ENCODE results near the gene ATP5MC3. TPM values are rescaled to one million over a fixed set of nuclear protein-coding genes. Genes with fewer than 3 reads are reported as not detected.

The ATP5MC3 gene
- polyA plus RNA-seq, 1 donor from 2014 or later: 310 TPM

- Mint-ChIP-seq H3K4me1 (peaks cover 14 to 34% (median 24%) of the 10 kb centered on the region in 3 donors), H3K4me3 (peak overlapping the region in 1 of 4 donors; percentile 42), H3K27ac (no peak overlapping the region)
Measured at GRCh38 chr2:175154661-175155082, 26.8 kb downstream of the ATP5MC3 start.

GRCh38 chr2:175152242-175152641 is 29.3 kb downstream of the ATP5MC3 start:
- Mint-ChIP-seq H3K27me3 (no peaks in the 10 kb centered on the region), H3K4me1 (peaks cover 16 to 34% (median 32%) of the 10 kb centered on the region in 3 donors), H3K4me3 (no peak overlapping the region), H3K36me3 (peaks cover 4% of the 10 kb centered on the region), H3K27ac (no peak overlapping the region), H3K9me3 (no peaks in the 10 kb centered on the region)

More at GRCh38 chr2:175154661-175155082, 26.8 kb downstream of the ATP5MC3 start:
- H3K36me3 Mint-ChIP-seq: peaks cover 4% of the 10 kb centered on the region
- no peaks in the 10 kb centered on the region for H3K9me3 Mint-ChIP-seq
- no peaks in the 10 kb centered on the region for H3K27me3 Mint-ChIP-seq

DNA sequence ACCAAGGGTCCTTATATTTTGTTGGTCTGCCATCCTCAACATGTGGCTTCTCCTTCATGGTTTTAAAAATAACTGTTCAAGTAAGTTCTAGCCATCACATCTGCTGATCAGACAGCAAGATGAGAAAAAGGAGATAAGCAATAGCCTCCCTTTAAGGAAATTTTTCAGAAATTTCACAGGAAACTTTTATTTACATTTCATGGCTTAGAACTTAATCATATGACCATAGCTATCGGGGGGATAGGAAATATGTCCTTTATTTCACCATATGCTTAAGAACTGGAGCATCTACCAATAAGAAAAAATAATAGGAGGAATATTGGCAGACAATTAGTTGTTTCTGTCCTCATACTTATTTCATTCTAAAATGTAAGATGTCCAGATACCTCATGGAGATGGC is 29.7 kb downstream of the ATP5MC3 start:
- Mint-ChIP-seq H3K27ac (no peak overlapping the region), H3K4me3 (no peak overlapping the region), H3K9me3 (no peaks in the 10 kb centered on the region), H3K36me3 (peaks cover 4% of the 10 kb centered on the region), H3K4me1 (peaks cover 14 to 31% (median 27%) of the 10 kb centered on the region in 3 donors), H3K27me3 (no peaks in the 10 kb centered on the region)

DNA sequence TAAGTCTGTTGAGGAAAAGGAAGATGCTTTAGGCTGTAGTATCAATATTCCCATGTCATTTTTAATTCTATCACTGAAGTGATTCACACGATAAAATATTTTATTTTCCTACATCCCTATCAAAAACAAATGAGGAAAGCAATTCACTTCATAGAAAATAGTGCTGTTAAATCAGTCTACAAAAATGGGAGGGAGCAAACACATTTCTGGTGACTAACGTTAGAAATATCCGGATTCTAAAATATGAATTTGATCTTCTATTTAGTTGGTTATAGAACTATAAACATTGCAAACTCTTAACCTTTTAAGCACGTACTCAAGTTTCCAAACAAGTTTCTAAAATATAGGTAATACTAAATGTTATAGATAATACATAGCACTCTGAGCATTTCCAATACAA is 34.3 kb downstream of the ATP5MC3 start:
- H3K27ac Mint-ChIP-seq: no peak overlapping the region
- H3K27me3 Mint-ChIP-seq: no peaks in the 10 kb centered on the region
- peaks cover 12 to 20% (median 16%) of the 10 kb centered on the region in 3 donors for H3K4me1 Mint-ChIP-seq
- no peak overlapping the region for H3K4me3 Mint-ChIP-seq
- H3K9me3 Mint-ChIP-seq: no peaks in the 10 kb centered on the region
- H3K36me3 Mint-ChIP-seq: peaks cover 8% of the 10 kb centered on the region

- peaks cover 6% of the 10 kb centered on the region for H3K36me3 Mint-ChIP-seq
- no peaks in the 10 kb centered on the region for H3K27me3 Mint-ChIP-seq
- H3K4me1 Mint-ChIP-seq: peaks cover 11 to 12% (median 12%) of the 10 kb centered on the region in 3 donors
- H3K4me3 Mint-ChIP-seq: no peak overlapping the region
- H3K9me3 Mint-ChIP-seq: no peaks in the 10 kb centered on the region
- no peak overlapping the region for H3K27ac Mint-ChIP-seq
Measured at GRCh38 chr2:175143678-175144077, 37.8 kb downstream of the ATP5MC3 start.

DNA sequence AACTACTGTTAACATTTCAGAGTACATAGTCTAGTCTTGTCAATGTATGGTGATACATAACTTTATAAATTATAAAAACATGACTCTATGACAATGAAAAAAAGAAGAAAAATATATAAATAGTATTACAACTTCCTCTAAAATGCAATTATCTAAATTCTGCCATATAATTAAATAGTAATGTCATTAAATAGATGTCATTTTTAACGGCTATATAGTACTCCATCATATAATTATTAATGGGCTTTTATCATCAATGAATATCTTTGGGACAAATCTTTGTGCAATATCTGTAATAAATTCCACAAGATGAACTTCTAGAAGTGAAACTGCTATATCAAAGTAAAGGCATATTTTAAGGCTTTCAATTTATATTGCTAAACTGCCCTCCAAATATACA is 38.3 kb downstream of the ATP5MC3 start:
- no peaks in the 10 kb centered on the region for H3K27me3 Mint-ChIP-seq
- H3K36me3 Mint-ChIP-seq: peaks cover 6% of the 10 kb centered on the region
- H3K9me3 Mint-ChIP-seq: no peaks in the 10 kb centered on the region
- H3K4me1 Mint-ChIP-seq: peaks cover 12 to 13% (median 13%) of the 10 kb centered on the region in 3 donors
- no peak overlapping the region for H3K27ac Mint-ChIP-seq
- H3K4me3 Mint-ChIP-seq: no peak overlapping the region

DNA sequence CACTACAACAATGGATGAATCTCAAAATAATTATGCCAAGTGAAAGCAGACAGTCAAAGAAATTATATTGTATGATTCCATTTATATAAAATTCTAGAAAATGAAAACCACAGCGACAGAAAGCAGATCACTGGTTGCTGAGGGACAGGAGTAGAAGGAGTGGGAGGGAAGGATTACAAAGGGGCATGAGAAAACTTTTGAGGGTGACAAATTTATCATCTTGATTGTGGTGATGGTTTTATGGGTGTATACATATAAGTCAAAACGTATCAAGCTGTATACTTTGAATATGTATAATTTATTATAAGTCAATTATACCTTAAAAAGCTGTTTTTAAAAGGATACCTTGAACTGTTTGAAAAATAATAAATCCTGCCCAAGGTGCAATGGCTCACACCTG is 41.2 kb downstream of the ATP5MC3 start:
- peaks cover 19 to 20% (median 20%) of the 10 kb centered on the region in 3 donors for H3K4me1 Mint-ChIP-seq
- H3K9me3 Mint-ChIP-seq: no peaks in the 10 kb centered on the region
- no peaks in the 10 kb centered on the region for H3K27me3 Mint-ChIP-seq
- peaks cover 6% of the 10 kb centered on the region for H3K36me3 Mint-ChIP-seq
- H3K4me3 Mint-ChIP-seq: no peak overlapping the region
- no peak overlapping the region for H3K27ac Mint-ChIP-seq

- H3K27ac Mint-ChIP-seq: no peak overlapping the region
- no peak overlapping the region for H3K4me3 Mint-ChIP-seq
- H3K27me3 Mint-ChIP-seq: no peaks in the 10 kb centered on the region
- H3K9me3 Mint-ChIP-seq: no peaks in the 10 kb centered on the region
- H3K36me3 Mint-ChIP-seq: peaks cover 5% of the 10 kb centered on the region
- peaks cover 21 to 25% (median 23%) of the 10 kb centered on the region in 3 donors for H3K4me1 Mint-ChIP-seq
Measured at GRCh38 chr2:175137793-175138192, 43.7 kb downstream of the ATP5MC3 start.

GRCh38 chr2:175136334-175137215 is 44.9 kb downstream of the ATP5MC3 start:
- H3K27me3 Mint-ChIP-seq: no peaks in the 10 kb centered on the region
- H3K4me1 Mint-ChIP-seq: peaks cover 20 to 23% (median 21%) of the 10 kb centered on the region in 3 donors
- peak overlapping the region in 2 of 4 donors; percentile 42 to 43 for H3K4me3 Mint-ChIP-seq
- H3K27ac Mint-ChIP-seq: peak overlapping the region in 1 of 3 donors; percentile 9
- H3K9me3 Mint-ChIP-seq: no peaks in the 10 kb centered on the region
- H3K36me3 Mint-ChIP-seq: peaks cover 4% of the 10 kb centered on the region

GRCh38 chr2:175135862-175136261 is 45.6 kb downstream of the ATP5MC3 start:
- H3K27me3 Mint-ChIP-seq: no peaks in the 10 kb centered on the region
- H3K4me3 Mint-ChIP-seq: no peak overlapping the region
- peaks cover 4% of the 10 kb centered on the region for H3K36me3 Mint-ChIP-seq
- H3K27ac Mint-ChIP-seq: no peak overlapping the region
- no peaks in the 10 kb centered on the region for H3K9me3 Mint-ChIP-seq
- H3K4me1 Mint-ChIP-seq: peaks cover 16 to 23% (median 22%) of the 10 kb centered on the region in 3 donors

GRCh38 chr2:175135177-175135576 is 46.3 kb downstream of the ATP5MC3 start:
- Mint-ChIP-seq H3K36me3 (peaks cover 4% of the 10 kb centered on the region), H3K27me3 (no peaks in the 10 kb centered on the region), H3K27ac (peak overlapping the region in 1 of 3 donors; percentile 56), H3K9me3 (no peaks in the 10 kb centered on the region), H3K4me1 (peaks cover 16 to 22% (median 20%) of the 10 kb centered on the region in 3 donors), H3K4me3 (no peak overlapping the region)

DNA sequence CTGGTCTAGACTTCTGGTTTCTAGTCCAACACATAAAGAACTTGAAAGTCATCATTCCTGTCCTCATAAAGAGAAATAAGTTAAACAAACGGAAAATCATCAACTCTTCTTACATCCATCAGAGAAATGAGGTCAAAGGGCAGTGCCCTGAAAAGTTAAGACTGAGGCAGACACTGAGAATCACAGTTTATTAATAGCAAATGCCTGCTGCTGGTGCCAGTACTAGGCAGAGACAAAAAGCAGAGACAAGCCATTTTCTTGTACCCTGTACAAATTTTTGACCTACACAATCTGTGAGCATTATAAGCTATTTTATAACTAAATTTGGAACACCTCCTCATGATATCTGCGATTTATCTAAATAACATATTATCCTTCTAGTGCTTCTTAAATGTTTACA is 50.3 kb downstream of the ATP5MC3 start:
- H3K27ac Mint-ChIP-seq: no peak overlapping the region
- no peaks in the 10 kb centered on the region for H3K9me3 Mint-ChIP-seq
- H3K4me1 Mint-ChIP-seq: peaks cover 5 to 10% (median 7%) of the 10 kb centered on the region in 3 donors
- no peaks in the 10 kb centered on the region for H3K27me3 Mint-ChIP-seq
- no peak overlapping the region for H3K4me3 Mint-ChIP-seq
- peaks cover 14% of the 10 kb centered on the region for H3K36me3 Mint-ChIP-seq

DNA sequence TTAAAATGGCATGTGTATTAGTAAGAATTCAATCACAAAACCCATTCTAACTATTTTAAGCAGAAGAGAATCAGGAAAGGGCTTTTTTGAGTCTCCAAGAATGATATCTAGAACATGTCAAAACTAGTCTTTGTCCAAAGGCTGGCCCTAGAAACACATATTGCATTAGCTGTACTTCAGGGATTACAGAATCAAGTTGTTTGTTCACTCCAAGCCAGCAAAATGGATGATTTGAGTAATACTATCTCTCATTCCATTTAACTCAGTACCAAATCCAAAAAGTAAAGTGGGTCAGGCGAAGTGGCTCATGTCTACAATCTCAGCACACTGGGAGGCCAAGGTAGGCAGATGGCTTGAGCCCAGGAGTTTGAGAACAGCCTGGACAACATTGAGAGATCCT is 54.8 kb downstream of the ATP5MC3 start:
- H3K4me3 Mint-ChIP-seq: no peak overlapping the region

More for the DNA sequence above, 54.8 kb downstream of the ATP5MC3 start:
- Mint-ChIP-seq H3K27ac (no peak overlapping the region), H3K9me3 (no peaks in the 10 kb centered on the region), H3K36me3 (peaks cover 13% of the 10 kb centered on the region), H3K4me1 (peaks cover 3 to 7% (median 7%) of the 10 kb centered on the region in 3 donors), H3K27me3 (no peaks in the 10 kb centered on the region)
